ENCODE data around the gene ELAVL4. TPM values are rescaled to one million over a fixed set of nuclear protein-coding genes. Genes with fewer than 3 reads are reported as not detected.

Gene ELAVL4
- total RNA-seq, 1 experiment from 2014 or later: not detected

DNA sequence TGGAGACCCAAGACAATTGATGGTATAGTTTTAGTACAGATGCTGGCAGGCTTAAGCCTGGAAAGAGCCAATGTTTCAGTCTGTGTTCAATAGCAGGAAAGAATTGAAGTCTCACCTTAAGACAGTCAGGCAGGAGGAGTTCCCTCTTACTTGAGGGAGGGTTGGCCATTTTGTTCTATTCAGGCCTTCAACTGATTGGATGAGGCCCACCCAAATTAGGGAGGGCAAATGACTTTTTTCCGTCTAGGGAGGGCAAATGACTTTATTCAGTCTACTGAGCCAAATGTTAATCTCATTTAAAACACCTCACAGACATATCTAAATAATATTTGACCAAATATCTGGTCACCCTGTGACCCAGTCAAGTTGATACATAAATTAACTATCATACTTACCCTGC lies 31.4 kb upstream of the ELAVL4 start:
- Mint-ChIP-seq H3K9me3 (ENCODE audit: unreplicated experiment) (no peaks in the 10 kb centered on the region), H3K27me3 (ENCODE audit: insufficient read depth, unreplicated experiment) (no peaks in the 10 kb centered on the region), H3K27ac (ENCODE audit: low read depth, unreplicated experiment) (no peak overlapping the region), H3K4me3 (ENCODE audit: unreplicated experiment) (no peak overlapping the region), H3K4me1 (ENCODE audit: insufficient read depth, unreplicated experiment) (no peaks in the 10 kb centered on the region), H3K36me3 (ENCODE audit: insufficient read depth, unreplicated experiment) (no peaks in the 10 kb centered on the region)
- DNase-seq (ENCODE audit: unreplicated experiment): no peak
- TF ChIP-seq, protein P1, sequence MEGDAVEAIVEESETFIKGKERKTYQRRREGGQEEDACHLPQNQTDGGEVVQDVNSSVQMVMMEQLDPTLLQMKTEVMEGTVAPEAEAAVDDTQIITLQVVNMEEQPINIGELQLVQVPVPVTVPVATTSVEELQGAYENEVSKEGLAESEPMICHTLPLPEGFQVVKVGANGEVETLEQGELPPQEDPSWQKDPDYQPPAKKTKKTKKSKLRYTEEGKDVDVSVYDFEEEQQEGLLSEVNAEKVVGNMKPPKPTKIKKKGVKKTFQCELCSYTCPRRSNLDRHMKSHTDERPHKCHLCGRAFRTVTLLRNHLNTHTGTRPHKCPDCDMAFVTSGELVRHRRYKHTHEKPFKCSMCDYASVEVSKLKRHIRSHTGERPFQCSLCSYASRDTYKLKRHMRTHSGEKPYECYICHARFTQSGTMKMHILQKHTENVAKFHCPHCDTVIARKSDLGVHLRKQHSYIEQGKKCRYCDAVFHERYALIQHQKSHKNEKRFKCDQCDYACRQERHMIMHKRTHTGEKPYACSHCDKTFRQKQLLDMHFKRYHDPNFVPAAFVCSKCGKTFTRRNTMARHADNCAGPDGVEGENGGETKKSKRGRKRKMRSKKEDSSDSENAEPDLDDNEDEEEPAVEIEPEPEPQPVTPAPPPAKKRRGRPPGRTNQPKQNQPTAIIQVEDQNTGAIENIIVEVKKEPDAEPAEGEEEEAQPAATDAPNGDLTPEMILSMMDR (IDR thresholded peaks at IDR 0.05; ENCODE audit: unreplicated experiment): no peak
- ChIA-PET CTCF (interaction anchor here (0.7 kb wide), 1 partner anchor 32 kb away, joined by 3 read pairs; no protein-coding TSS in a partner anchor), POLR2A (no interaction called here)
- intact Hi-C loops (cut with micrococcal nuclease): no loop called here
- no TSS peak for BruUV-seq (replicated peaks)

DNA sequence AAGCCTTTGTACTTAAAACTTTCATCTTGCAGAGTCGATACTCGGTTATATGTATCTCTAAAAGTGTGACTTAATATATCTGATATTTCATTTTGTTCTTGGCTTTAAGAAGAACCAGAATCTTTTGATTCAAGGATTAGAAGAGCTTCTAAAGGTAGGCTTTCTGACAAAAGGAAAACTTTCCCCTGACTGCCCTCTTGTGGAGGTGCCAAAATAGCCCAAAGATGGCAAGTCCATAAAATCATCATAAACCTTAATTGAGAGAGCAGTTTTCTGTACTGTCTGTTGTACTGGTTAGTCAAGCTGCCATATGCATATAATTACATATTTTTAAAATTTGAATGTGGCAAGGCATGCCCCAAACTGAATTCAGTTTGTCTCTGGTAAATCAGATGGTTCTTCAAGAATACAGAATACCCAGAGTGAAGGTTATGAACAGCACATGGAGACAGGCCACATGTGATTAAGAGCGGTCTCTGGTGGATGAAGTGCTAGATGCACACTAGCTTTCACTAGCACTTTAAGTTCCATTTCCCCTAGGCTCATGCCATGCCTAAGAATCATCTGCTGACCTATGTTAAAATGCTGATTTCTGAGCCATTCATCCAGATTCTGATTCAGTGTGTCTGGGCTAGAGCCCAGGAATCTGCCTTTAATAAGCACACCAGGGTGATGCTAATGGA lies 27.7 kb upstream of the ELAVL4 start:
- TF ChIP-seq, protein P1 (IDR thresholded peaks at IDR 0.05; ENCODE audit: unreplicated experiment): peak; percentile 31
- Mint-ChIP-seq H3K27ac (ENCODE audit: low read depth, unreplicated experiment) (no peak overlapping the region), H3K36me3 (ENCODE audit: insufficient read depth, unreplicated experiment) (no peaks in the 10 kb centered on the region), H3K9me3 (ENCODE audit: unreplicated experiment) (no peaks in the 10 kb centered on the region), H3K27me3 (ENCODE audit: insufficient read depth, unreplicated experiment) (no peaks in the 10 kb centered on the region), H3K4me1 (ENCODE audit: insufficient read depth, unreplicated experiment) (no peaks in the 10 kb centered on the region), H3K4me3 (ENCODE audit: unreplicated experiment) (no peak overlapping the region)
- peak; percentile 51 for DNase-seq (ENCODE audit: unreplicated experiment)
- intact Hi-C loops (cut with micrococcal nuclease): loop anchor here (2.0 to 5.0 kb wide), 2 partner anchors 251 to 270 kb away; no protein-coding TSS in a partner anchor
- no TSS peak for BruUV-seq (replicated peaks)
- ChIA-PET CTCF (interaction anchor here (0.6 to 3.4 kb wide), 8 partner anchors 9 to 973 kb away, joined by 3 to 11 read pairs (median 3); no protein-coding TSS in a partner anchor), POLR2A (no interaction called here)

DNA sequence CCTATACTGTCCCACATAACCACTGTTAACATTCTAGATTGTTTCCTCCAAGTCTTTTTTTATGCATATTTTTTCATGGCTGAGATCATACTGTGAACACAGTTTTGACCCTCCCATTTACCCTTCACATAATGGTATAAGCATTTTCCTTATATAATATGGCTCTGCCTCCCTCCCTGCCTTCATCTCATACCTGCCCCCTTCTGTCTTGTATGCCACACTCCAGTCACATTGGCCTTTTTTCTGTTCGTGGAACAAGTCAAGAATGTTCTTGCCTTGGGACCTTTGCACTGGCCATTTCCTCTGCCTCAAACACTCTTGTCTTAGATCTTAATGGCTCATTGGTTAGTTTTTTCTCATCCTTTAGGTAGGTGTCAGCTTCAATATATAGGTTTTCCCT lies 24.3 kb upstream of the ELAVL4 start:
- no peak for DNase-seq (ENCODE audit: unreplicated experiment)
- TF ChIP-seq, protein P1 (IDR thresholded peaks at IDR 0.05; ENCODE audit: unreplicated experiment): no peak
- Mint-ChIP-seq H3K4me1 (ENCODE audit: insufficient read depth, unreplicated experiment) (no peaks in the 10 kb centered on the region), H3K27me3 (ENCODE audit: insufficient read depth, unreplicated experiment) (no peaks in the 10 kb centered on the region), H3K9me3 (ENCODE audit: unreplicated experiment) (no peaks in the 10 kb centered on the region), H3K4me3 (ENCODE audit: unreplicated experiment) (no peak overlapping the region), H3K27ac (ENCODE audit: low read depth, unreplicated experiment) (no peak overlapping the region), H3K36me3 (ENCODE audit: insufficient read depth, unreplicated experiment) (no peaks in the 10 kb centered on the region)
- intact Hi-C loops (cut with micrococcal nuclease): loop anchor here (5.0 kb wide), 1 partner anchor 248 kb away; no protein-coding TSS in a partner anchor
- POLR2A ChIA-PET: no interaction called here
- no TSS peak for BruUV-seq (replicated peaks)
- CTCF ChIA-PET: interaction anchor here (0.6 kb wide), 2 partner anchors 155 to 229 kb away, joined by 3 to 5 read pairs; no protein-coding TSS in a partner anchor

DNA sequence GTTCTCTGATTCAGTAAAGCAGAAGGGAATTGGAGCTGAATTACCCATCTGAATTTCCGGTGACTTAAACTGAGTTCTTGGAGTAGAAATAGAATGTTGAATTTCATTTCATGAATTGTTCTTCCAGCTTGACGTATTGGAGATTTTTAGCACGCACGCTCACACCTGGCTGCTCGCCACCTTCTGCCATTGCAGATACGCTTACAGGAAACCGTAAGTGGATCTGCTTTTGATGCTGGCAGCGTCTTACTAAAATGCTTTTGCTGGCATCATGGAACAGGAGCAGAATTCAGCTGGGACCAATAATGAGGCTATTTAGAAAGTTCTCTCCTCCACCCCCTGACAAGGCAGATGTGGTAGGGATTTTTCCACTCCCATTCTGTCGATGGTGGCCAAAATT lies 17.7 kb upstream of the ELAVL4 start:
- intact Hi-C loops (cut with micrococcal nuclease): no loop called here
- Mint-ChIP-seq H3K27ac (ENCODE audit: low read depth, unreplicated experiment) (no peak overlapping the region), H3K4me1 (ENCODE audit: insufficient read depth, unreplicated experiment) (no peaks in the 10 kb centered on the region), H3K4me3 (ENCODE audit: unreplicated experiment) (no peak overlapping the region), H3K9me3 (ENCODE audit: unreplicated experiment) (no peaks in the 10 kb centered on the region), H3K27me3 (ENCODE audit: insufficient read depth, unreplicated experiment) (no peaks in the 10 kb centered on the region), H3K36me3 (ENCODE audit: insufficient read depth, unreplicated experiment) (no peaks in the 10 kb centered on the region)
- BruUV-seq (replicated peaks): no TSS peak
- ChIA-PET POLR2A (no interaction called here), CTCF (interaction anchor here (2.4 kb wide), 1 partner anchor 11 kb away, joined by 11 read pairs; no protein-coding TSS in a partner anchor)
- DNase-seq (ENCODE audit: unreplicated experiment): no peak
- TF ChIP-seq, protein P1 (IDR thresholded peaks at IDR 0.05; ENCODE audit: unreplicated experiment): no peak
